ENCODE results near the gene PEX14. TPM values are rescaled to one million over a fixed set of nuclear protein-coding genes. Genes with fewer than 3 reads are reported as not detected.

The PEX14 gene
- polyA plus RNA-seq, 1 donor (not counting 4 experiments of a cell fraction or from before 2014, with no cell fraction given), result 8.4 TPM

DNA sequence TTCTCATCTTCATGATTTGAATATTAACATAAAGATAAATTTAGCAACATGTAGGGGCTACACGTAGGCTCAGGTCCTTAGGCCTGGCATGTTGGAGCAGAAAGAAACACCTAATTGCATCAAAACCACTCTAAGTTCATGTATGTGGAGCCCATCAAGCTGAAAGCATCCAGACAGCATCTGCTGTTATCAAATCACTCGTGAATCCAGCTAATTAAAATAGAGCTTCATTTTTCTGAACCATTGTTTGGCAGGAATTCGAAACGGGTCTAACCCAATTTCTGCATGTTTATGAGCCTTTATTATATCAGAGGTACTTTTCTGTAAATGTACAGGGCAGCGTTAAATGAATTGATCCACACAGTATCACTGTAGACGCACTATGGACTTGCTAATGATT lies 45.7 kb downstream of the PEX14 start:
- Histone ChIP-seq H3K9me1 (ENCODE audit: control insufficient read depth, extremely low read depth, insufficient read depth, low read length) (no peaks in the 10 kb centered on the region), H3K9ac (ENCODE audit: control insufficient read depth, extremely low read depth, insufficient read depth, low read length) (no peak overlapping the region), H3K36me3 (ENCODE audit: control insufficient read depth in 2 of 2, extremely low read depth in 1 of 2, insufficient read depth in 2 of 2, low read length in 2 of 2) (peaks cover 0 to 4% of the 10 kb centered on the region in 2 experiments), H3K4me2 (ENCODE audit: control insufficient read depth, extremely low read depth, insufficient read depth, low read depth, low read length) (no peak overlapping the region), H3K27ac (ENCODE audit: control insufficient read depth, insufficient read depth, low read length) (no peak overlapping the region), H3K4me1 (ENCODE audit: control insufficient read depth, extremely low read depth, insufficient read depth, low read length) (peaks cover 25% of the 10 kb centered on the region), H4K20me1 (ENCODE audit: control insufficient read depth, extremely low read depth, insufficient read depth, low read length) (no peaks in the 10 kb centered on the region), H2AFZ (ENCODE audit: control insufficient read depth, low read length) (no peak overlapping the region), H3K4me3 (ENCODE audit: control insufficient read depth in 2 of 3, extremely low read depth in 1 of 3, insufficient read depth in 2 of 3, low read depth in 1 of 3, low read length in 3 of 3) (no peak overlapping the region), H3K9me3 (ENCODE audit: control insufficient read depth, low read depth, low read length) (no peaks in the 10 kb centered on the region), H3K79me2 (ENCODE audit: control insufficient read depth, insufficient read depth, low read length) (peaks cover 36% of the 10 kb centered on the region), H3K27me3 (ENCODE audit: control insufficient read depth, extremely low read depth, insufficient read depth, low read length) (no peaks in the 10 kb centered on the region)
- no peak for DNase-seq (ENCODE audit: low read depth, low spot score)
- TF ChIP-seq, protein P1, sequence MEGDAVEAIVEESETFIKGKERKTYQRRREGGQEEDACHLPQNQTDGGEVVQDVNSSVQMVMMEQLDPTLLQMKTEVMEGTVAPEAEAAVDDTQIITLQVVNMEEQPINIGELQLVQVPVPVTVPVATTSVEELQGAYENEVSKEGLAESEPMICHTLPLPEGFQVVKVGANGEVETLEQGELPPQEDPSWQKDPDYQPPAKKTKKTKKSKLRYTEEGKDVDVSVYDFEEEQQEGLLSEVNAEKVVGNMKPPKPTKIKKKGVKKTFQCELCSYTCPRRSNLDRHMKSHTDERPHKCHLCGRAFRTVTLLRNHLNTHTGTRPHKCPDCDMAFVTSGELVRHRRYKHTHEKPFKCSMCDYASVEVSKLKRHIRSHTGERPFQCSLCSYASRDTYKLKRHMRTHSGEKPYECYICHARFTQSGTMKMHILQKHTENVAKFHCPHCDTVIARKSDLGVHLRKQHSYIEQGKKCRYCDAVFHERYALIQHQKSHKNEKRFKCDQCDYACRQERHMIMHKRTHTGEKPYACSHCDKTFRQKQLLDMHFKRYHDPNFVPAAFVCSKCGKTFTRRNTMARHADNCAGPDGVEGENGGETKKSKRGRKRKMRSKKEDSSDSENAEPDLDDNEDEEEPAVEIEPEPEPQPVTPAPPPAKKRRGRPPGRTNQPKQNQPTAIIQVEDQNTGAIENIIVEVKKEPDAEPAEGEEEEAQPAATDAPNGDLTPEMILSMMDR (optimal IDR thresholded peaks at IDR 0.05 in 1 of 3, IDR thresholded peaks at IDR 0.05 in 1 of 3, conservative IDR thresholded peaks at IDR 0.05 in 1 of 3; ENCODE audit: extremely low read depth in 1 of 3, insufficient read depth in 2 of 3, low read length in 3 of 3), result no peak
- no peak for TF ChIP-seq EZH2 (IDR thresholded peaks at IDR 0.05; ENCODE audit: low read length)
- dilution Hi-C loops (cut with MboI; ENCODE audit: extremely low pct_ligation_motif_present, low sequenced_read_pairs), result no loop called here
- FAIRE-seq, result no peak

GRCh38 chr1:10520952-10521351 lies 46.2 kb downstream of the PEX14 start:
- Histone ChIP-seq H3K4me1 (ENCODE audit: control insufficient read depth, extremely low read depth, insufficient read depth, low read length) (peaks cover 20% of the 10 kb centered on the region), H4K20me1 (ENCODE audit: control insufficient read depth, extremely low read depth, insufficient read depth, low read length) (no peaks in the 10 kb centered on the region), H3K27me3 (ENCODE audit: control insufficient read depth, extremely low read depth, insufficient read depth, low read length) (no peaks in the 10 kb centered on the region), H3K4me3 (ENCODE audit: control insufficient read depth in 2 of 3, extremely low read depth in 1 of 3, insufficient read depth in 2 of 3, low read depth in 1 of 3, low read length in 3 of 3) (no peak overlapping the region), H3K36me3 (ENCODE audit: control insufficient read depth in 2 of 2, extremely low read depth in 1 of 2, insufficient read depth in 2 of 2, low read length in 2 of 2) (peaks cover 0 to 4% of the 10 kb centered on the region in 2 experiments), H3K79me2 (ENCODE audit: control insufficient read depth, insufficient read depth, low read length) (peaks cover 32% of the 10 kb centered on the region), H3K9ac (ENCODE audit: control insufficient read depth, extremely low read depth, insufficient read depth, low read length) (no peak overlapping the region), H3K27ac (ENCODE audit: control insufficient read depth, insufficient read depth, low read length) (no peak overlapping the region), H2AFZ (ENCODE audit: control insufficient read depth, low read length) (no peak overlapping the region), H3K9me1 (ENCODE audit: control insufficient read depth, extremely low read depth, insufficient read depth, low read length) (no peaks in the 10 kb centered on the region), H3K9me3 (ENCODE audit: control insufficient read depth, low read depth, low read length) (no peaks in the 10 kb centered on the region), H3K4me2 (ENCODE audit: control insufficient read depth, extremely low read depth, insufficient read depth, low read depth, low read length) (no peak overlapping the region)
- FAIRE-seq (no peak), DNase-seq (ENCODE audit: low read depth, low spot score) (no peak)
- dilution Hi-C loops (cut with MboI; ENCODE audit: extremely low pct_ligation_motif_present, low sequenced_read_pairs), result no loop called here
- no peak for TF ChIP-seq EZH2 (IDR thresholded peaks at IDR 0.05; ENCODE audit: low read length)
- TF ChIP-seq, protein P1 (optimal IDR thresholded peaks at IDR 0.05 in 1 of 3, IDR thresholded peaks at IDR 0.05 in 1 of 3, conservative IDR thresholded peaks at IDR 0.05 in 1 of 3; ENCODE audit: extremely low read depth in 1 of 3, insufficient read depth in 2 of 3, low read length in 3 of 3), result no peak

Measured in keratinocyte (primary cell).